Psoas muscle (tissue), 8 donors: ENCODE measurements around the gene GDAP1L1. TPM values are rescaled to one million over a fixed set of nuclear protein-coding genes. Genes with fewer than 3 reads are reported as not detected.

Experiments
- ATAC-seq, 4 donors: fragments of 200-7000 bp; cut with Tn5 transposase; one replicate each; pipeline ENCODE4 v1.9.1; 2020; ENCODE audit warnings: moderate library complexity in 3 of 4, mild to moderate bottlenecking in 2 of 4
- DNase-seq, 2 donors: peaks; one replicate each; pipeline ENCODE4 v3.0.0-alpha.2; 2020
- H3K27ac ChIP-seq: fragments of 200-600 bp; one replicate; pipeline ENCODE4 v1.8.0; 2022
- H3K27me3 ChIP-seq, 3 donors: fragments of 200-600 bp in 1 of 3; one replicate each; pipeline versions ENCODE4 v1.6.1 to v1.8.0; 2013 to 2022; ENCODE audit warnings: low read length in 2 of 3, mild to moderate bottlenecking in 2 of 3, moderate library complexity in 1 of 3; ENCODE audit not compliant: insufficient read depth in 3 of 3
- H3K36me3 ChIP-seq, 2 donors: fragments of 200-600 bp in 1 of 2; one replicate each; pipeline versions ENCODE4 v1.6.1 to v1.8.0; 2013 to 2022; ENCODE audit warnings: low read depth in 1 of 2, mild to moderate bottlenecking in 1 of 2, moderate library complexity in 1 of 2; ENCODE audit not compliant: insufficient read depth in 1 of 2
- H3K4me1 ChIP-seq: fragments of 200-600 bp; one replicate; pipeline ENCODE4 v1.8.0; 2022
- H3K4me3 ChIP-seq: fragments of 200-600 bp; one replicate; pipeline ENCODE4 v1.8.0; 2022; ENCODE audit warnings: mild to moderate bottlenecking
- H3K9me3 ChIP-seq: fragments of 200-600 bp; one replicate; pipeline ENCODE4 v1.8.0; 2022
- WGBS, 3 donors: extraction: QIAGEN DNeasy Blood & Tissue Kit; methylation state at CpG; one replicate each; pipeline versions ENCODE4 v1.1.6 to v1.1.7; 2013; 5-methylcytosine and 5-hydroxymethylcytosine counted together
- intact Hi-C, 2 donors: fragments of 100-400 bp; cut with DNase I; formaldehyde crosslinking; loops; one replicate each; pipeline versions ENCODE4 v1.11.0 to v1.14.2; 2022
- polyA plus RNA-seq, 3 donors: library from polyadenylated mRNA; stranded (reverse); fragments of 200-250 nt; gene quantifications; one replicate each; pipeline ENCODE4 v1.2.3, GENCODE V29; 2013
- total RNA-seq, 4 donors: library from RNA; stranded (reverse); fragmentation: NEBNext Ultra II Directional in 2 of 4; extraction: Animal tissue kit (Norgen Biotek cat#: 25700) in 2 of 4; gene quantifications; one replicate each; pipeline versions ENCODE4 v1.2.1 to v1.2.4, GENCODE V29; 2021 to 2023
- TF ChIP-seq, protein P1 (sequence below): fragments of 200-600 bp; IDR thresholded peaks from one replicate; pipeline ENCODE4 v1.8.0; 2022; ENCODE audit warnings: antibody characterized with exemption
- donor health status: healthy with polysubstance abuse.
- donor health status: DM: no; HTN: no; CAD: no; lungs with moderate emphysema.
- donor health status: Bipolar disorder and iron deficiency.
- donor health status: healthy.
- donor health status: DM: yes; HTN: yes; CAD: no.
- donor health status: DM: no; HTN: no; CAD: no.
- donor health status: DM: no; HTN: no; CAD: no.
- donor health status: DM: yes; HTN: yes; CAD: no.

The GDAP1L1 gene
- total and polyA plus RNA-seq, 7 donors = 0.04 TPM; not detected in 6

DNA sequence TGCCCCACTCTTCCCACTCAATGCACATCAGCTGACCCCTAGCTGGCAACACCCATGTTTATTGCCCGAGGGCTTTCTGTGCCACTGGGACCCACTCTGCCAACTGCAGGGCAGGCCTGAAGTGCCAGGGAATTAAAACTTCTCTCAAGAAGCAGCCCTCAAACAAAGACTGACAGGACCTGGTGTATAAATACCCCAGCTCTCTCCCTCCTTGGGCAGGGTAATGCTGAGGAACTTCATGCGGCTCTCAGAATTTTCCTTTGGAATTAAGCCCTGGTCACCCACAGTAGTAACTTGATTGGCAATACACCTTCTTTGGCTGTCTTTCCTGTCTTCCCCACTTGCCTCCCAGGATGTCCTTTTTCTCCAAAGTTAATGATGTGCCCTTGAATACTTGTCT lies 5.3 kb upstream of the GDAP1L1 start:
- ATAC-seq (no peak), DNase-seq (no peak)
- 91 to 93% (median 93%) methylated on average over 2 of the region's 2 CpGs for WGBS, 3 donors
- no peak overlapping the region for H3K4me3 ChIP-seq
- H3K27ac ChIP-seq = no peak overlapping the region
- TF ChIP-seq, protein P1, sequence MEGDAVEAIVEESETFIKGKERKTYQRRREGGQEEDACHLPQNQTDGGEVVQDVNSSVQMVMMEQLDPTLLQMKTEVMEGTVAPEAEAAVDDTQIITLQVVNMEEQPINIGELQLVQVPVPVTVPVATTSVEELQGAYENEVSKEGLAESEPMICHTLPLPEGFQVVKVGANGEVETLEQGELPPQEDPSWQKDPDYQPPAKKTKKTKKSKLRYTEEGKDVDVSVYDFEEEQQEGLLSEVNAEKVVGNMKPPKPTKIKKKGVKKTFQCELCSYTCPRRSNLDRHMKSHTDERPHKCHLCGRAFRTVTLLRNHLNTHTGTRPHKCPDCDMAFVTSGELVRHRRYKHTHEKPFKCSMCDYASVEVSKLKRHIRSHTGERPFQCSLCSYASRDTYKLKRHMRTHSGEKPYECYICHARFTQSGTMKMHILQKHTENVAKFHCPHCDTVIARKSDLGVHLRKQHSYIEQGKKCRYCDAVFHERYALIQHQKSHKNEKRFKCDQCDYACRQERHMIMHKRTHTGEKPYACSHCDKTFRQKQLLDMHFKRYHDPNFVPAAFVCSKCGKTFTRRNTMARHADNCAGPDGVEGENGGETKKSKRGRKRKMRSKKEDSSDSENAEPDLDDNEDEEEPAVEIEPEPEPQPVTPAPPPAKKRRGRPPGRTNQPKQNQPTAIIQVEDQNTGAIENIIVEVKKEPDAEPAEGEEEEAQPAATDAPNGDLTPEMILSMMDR = no peak
- H3K36me3 ChIP-seq = no peaks in the 10 kb centered on the region
- H3K9me3 ChIP-seq = no peaks in the 10 kb centered on the region
- peaks cover 0 to 7% (median 0%) of the 10 kb centered on the region in 3 donors for H3K27me3 ChIP-seq
- H3K4me1 ChIP-seq = no peaks in the 10 kb centered on the region
- intact Hi-C loops = no loop called here

DNA sequence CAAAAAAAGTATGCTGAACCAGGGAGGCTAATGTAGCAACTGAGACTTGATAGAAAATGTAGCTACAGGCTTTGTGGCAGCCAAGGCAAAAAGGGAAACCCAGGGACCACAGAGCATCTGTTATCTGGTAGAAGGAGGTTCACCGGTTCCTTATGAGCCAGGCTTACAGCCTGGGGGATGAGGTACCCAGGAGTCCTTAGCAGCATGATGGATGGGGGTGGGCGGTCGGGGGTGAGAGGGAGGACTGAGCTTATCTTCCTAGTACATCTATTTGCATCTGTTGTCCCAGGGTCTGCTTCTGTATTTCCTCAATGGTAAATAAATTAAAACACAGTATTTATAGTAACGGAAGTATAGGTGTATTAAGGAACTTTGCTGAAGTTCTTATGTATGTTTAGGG lies 1.1 kb upstream of the GDAP1L1 start:
- H3K36me3 ChIP-seq = no peaks in the 10 kb centered on the region
- no peak overlapping the region for H3K4me3 ChIP-seq
- intact Hi-C loops = no loop called here
- H3K9me3 ChIP-seq = no peaks in the 10 kb centered on the region
- DNase-seq (no peak), ATAC-seq (no peak)
- no peak overlapping the region for H3K27ac ChIP-seq
- TF ChIP-seq, protein P1 = no peak
- no peaks in the 10 kb centered on the region for H3K4me1 ChIP-seq
- 55 to 60% (median 57%) methylated on average over 4 of the region's 4 CpGs for WGBS, 3 donors
- peaks cover 0 to 40% (median 13%) of the 10 kb centered on the region in 3 donors for H3K27me3 ChIP-seq

DNA sequence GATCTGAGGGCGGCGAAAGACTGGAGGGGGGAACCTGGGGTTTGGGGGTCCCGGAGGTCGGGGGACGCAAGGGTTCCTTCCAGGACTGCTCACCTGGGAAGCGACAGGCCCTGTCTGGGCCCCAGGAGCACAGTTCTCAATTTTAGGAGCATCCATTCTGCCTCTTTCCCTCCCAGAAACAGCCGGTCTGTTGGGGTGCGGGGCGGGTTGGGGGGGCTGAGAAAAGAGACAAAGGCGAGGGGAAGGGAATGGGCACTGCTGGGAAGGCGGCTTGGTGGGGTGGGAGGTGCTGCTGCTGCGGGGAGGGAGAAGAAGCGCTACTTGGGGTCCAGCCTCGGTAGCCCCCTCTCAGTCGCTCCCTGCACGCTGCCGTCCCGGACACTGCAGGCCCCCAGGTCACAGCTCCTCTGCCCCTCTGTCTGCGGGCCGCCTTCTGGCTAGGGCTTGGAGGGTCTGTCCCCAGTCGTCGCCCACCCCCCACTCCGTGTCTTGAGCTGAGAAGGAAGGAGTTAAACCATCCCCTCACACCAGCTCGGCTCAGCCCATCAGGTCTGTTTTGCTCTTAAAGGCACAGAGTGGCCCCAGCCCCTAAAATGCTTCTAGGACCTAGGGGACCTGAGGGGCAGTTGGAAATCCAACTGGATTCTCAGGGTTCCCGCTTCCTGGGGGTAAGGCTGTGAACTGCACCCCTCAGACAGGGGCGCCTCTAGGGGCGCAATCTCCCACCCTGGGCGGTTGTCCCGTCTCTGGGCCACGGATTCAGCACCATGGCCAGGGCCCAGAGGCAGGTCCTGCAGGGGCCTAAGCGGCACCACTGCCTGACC lies 690 bp downstream of the GDAP1L1 start:
- peaks cover 0 to 40% (median 13%) of the 10 kb centered on the region in 3 donors for H3K27me3 ChIP-seq
- intact Hi-C loops = no loop called here
- 3 to 5% (median 4%) methylated on average over 26 to 31 of the region's 31 CpGs for WGBS, 3 donors
- H3K36me3 ChIP-seq = no peaks in the 10 kb centered on the region
- ATAC-seq (peak in 1 of 4 donors; percentile 62), DNase-seq (no peak)
- H3K4me1 ChIP-seq = no peaks in the 10 kb centered on the region
- no peak overlapping the region for H3K27ac ChIP-seq
- H3K9me3 ChIP-seq = no peaks in the 10 kb centered on the region
- TF ChIP-seq, protein P1 = no peak
- H3K4me3 ChIP-seq = peak overlapping the region; percentile 43

DNA sequence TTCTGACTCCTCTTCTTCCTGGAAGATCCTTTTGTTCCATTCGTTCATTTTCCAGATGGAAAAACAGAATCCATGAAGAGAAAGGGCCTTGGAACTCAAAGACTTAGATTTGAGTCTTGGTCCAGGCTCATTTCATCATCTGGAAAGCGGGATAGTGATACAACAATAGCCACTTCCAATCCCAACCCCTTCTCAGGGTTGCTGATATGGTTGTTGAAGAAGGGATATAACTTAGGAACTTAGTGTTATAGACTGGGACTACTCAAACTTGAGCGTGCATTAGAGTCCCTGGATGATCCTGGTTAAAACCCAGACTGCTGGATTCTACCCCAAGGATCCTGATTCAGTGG lies 1.3 kb downstream of the GDAP1L1 start:
- no peaks in the 10 kb centered on the region for H3K4me1 ChIP-seq
- no peaks in the 10 kb centered on the region for H3K36me3 ChIP-seq
- TF ChIP-seq, protein P1 = no peak
- peaks cover 0 to 40% (median 13%) of the 10 kb centered on the region in 3 donors for H3K27me3 ChIP-seq
- DNase-seq (no peak), ATAC-seq (no peak)
- 38 to 46% (median 42%) methylated on average over 3 of the region's 3 CpGs for WGBS, 3 donors
- no peak overlapping the region for H3K4me3 ChIP-seq
- no peaks in the 10 kb centered on the region for H3K9me3 ChIP-seq
- intact Hi-C loops = no loop called here
- H3K27ac ChIP-seq = no peak overlapping the region
